ENCODE data around the gene SIX2.

The SIX2 gene

DNA sequence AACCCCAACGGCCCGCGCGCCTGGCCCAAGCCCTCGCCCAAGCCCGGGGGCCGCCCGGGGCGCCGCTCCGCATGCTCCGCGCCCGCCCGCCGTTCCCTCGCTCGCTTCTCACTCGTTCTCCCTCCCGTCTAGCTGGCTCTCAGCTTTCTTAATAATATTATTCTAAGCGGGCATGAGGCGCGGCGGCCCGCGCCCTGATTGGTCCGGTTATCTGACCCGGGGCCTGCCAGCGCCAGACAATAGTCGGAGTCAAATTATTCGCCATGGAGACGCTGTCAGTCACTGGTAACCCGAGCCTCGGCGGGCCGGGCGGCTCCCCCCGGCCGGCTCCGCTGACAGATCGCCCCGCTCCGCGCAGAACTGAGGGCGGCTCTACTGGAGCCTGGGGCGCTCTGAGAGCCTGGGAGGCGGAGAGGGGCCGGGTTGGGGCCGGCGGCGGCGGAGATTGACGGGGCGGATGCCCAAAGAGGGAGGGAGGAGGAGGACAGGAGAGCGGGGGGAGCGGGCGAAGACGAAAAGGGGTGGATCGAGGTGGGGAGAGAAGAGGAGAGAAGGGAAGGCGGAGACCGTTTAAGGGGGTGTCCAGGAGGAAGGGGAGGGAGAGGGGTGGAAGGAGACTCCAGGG lies at the start of gene SIX2:
Gene SIX2, minus strand, starts transcription at position 150 of the 625 bp plus-strand sequence. CDS start 342 bp downstream, outside the sequence.
- Histone ChIP-seq H3K36me3 (ENCODE audit: control insufficient read depth, insufficient read depth, low read length) (no peaks in the 10 kb centered on the region), H3K9ac (ENCODE audit: low read length) (peak within 1 kb of the TSS; percentile 47), H3K27me3 (ENCODE audit: control insufficient read depth, insufficient read depth, low read length) (peaks cover 97% of the 10 kb centered on the region), H3K4me1 (ENCODE audit: control insufficient read depth, insufficient read depth, low read length) (peaks cover 33% of the 10 kb centered on the region), H3K9me3 (ENCODE audit: control insufficient read depth, low read length) (no peaks in the 10 kb centered on the region), H3K4me3 (ENCODE audit: low read length) (peak within 1 kb of the TSS; percentile 22)

DNA sequence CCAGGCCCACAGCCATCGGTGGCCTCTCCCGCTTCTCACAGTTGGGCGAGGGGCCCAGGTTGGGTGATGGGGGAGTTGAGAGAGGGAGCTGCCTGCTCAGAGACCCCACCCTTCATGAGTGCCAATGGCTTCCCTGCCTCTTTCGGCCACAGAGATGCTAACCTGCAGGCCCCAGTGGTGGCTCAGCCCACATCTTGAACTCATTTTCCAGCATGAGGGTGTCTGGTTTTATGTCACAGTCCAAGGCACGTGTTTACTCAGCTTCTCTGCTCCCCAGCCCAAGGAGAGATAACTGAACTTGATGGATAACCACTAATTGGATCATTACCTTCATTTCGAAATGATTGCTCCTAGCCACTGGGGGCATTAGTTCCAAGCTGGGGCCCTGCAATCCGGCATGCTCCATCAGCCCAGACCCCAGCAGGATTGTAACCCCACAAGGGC lies 45.9 kb upstream of the SIX2 start:
- no peak overlapping the region for H3K4me3 ChIP-seq (ENCODE audit: low read length)
- no peaks in the 10 kb centered on the region for H3K36me3 ChIP-seq (ENCODE audit: control insufficient read depth, insufficient read depth, low read length)
- no peaks in the 10 kb centered on the region for H3K27me3 ChIP-seq (ENCODE audit: control insufficient read depth, insufficient read depth, low read length)
- H3K4me1 ChIP-seq (ENCODE audit: control insufficient read depth, insufficient read depth, low read length), result no peaks in the 10 kb centered on the region
- H3K9ac ChIP-seq (ENCODE audit: low read length), result no peak overlapping the region
- no peaks in the 10 kb centered on the region for H3K9me3 ChIP-seq (ENCODE audit: control insufficient read depth, low read length)

DNA sequence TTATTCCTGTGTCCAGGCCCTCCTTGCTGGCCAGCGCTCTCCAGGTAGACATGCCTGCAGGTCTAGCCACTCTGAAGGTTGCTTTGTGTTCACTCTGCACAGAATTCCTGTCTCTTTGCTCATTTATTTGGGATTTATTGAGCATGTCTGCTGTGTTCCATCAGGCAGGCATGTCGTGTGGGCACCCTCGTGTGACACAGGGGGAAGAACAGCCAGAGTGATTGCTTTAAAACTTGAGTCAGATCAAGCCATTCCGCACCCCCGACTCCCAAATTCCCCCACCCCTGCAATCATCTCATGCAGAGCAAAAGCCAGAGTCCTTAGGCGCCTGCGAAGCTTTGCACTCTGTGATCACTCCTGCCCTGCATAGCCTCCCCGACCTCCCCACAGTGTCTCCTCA lies 44.7 kb upstream of the SIX2 start:
- Histone ChIP-seq H3K9me3 (ENCODE audit: control insufficient read depth, low read length) (no peaks in the 10 kb centered on the region), H3K9ac (ENCODE audit: low read length) (no peak overlapping the region), H3K36me3 (ENCODE audit: control insufficient read depth, insufficient read depth, low read length) (no peaks in the 10 kb centered on the region), H3K4me3 (ENCODE audit: low read length) (no peak overlapping the region), H3K27me3 (ENCODE audit: control insufficient read depth, insufficient read depth, low read length) (no peaks in the 10 kb centered on the region), H3K4me1 (ENCODE audit: control insufficient read depth, insufficient read depth, low read length) (no peaks in the 10 kb centered on the region)

DNA sequence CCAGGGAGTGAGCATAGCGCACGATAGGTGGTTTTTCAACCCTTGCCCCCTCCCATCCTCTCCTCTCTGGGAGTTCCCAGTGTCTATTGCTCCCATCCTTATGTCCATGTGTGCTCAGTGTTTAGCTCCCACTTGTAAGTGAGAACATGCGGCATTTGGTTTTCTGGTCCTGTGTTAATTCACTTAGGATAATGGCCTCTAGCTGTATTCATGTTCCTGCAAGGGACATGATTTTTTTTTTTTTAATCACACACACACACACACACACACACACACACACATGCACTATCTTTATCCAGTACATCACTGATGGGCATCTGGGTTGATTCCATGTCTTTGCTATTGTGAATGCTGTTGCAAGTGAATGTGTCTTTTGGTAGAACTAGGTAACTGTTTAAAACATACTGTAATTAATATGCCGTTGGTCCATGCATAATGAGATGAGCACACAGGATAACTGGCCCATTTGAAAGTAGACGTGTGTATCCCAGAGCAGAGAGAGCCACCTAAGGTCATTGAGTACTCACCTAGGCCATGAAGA lies 43.2 kb upstream of the SIX2 start:
- H3K9ac ChIP-seq (ENCODE audit: low read length), result no peak overlapping the region
- H3K4me1 ChIP-seq (ENCODE audit: control insufficient read depth, insufficient read depth, low read length), result no peaks in the 10 kb centered on the region
- H3K4me3 ChIP-seq (ENCODE audit: low read length), result no peak overlapping the region
- no peaks in the 10 kb centered on the region for H3K27me3 ChIP-seq (ENCODE audit: control insufficient read depth, insufficient read depth, low read length)
- H3K9me3 ChIP-seq (ENCODE audit: control insufficient read depth, low read length), result no peaks in the 10 kb centered on the region
- no peaks in the 10 kb centered on the region for H3K36me3 ChIP-seq (ENCODE audit: control insufficient read depth, insufficient read depth, low read length)

DNA sequence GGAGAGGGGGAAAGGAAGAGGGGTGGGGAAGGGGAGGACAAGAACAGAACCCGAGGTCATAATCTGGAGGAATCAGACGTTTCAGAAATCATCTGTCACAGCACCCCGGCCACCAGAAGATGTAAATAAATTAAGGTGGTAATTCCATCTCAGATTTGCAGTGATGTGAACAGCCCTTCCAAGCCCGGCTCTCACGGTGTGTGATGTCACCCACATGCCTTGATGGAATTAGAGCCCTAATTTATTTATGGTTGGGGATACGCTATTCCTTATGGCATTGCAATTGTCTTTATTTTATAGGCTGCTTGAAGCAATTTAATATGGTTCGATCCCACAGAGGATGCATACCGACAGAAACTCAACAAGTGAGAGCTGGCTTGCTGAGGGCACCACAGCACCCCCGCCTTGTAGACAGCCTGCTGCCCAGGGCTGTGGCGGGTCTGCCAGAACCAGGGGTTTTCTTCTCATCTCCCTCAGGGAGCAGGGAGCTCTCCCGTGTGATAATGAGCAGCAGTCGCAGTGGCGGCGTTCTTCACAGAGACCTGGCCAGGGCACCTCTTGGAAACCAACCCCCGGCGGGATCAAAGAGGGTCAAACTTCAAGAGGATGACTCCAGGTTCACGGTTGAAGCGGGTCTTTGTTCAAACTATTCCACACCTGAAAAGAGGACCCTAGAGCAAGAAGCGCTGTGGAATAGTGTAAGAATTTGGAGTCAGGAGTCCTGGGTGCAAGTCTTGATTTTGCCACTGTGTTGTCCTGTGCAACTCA lies 40.5 kb upstream of the SIX2 start:
- no peaks in the 10 kb centered on the region for H3K9me3 ChIP-seq (ENCODE audit: control insufficient read depth, low read length)
- no peak overlapping the region for H3K4me3 ChIP-seq (ENCODE audit: low read length)
- H3K9ac ChIP-seq (ENCODE audit: low read length), result no peak overlapping the region
- no peaks in the 10 kb centered on the region for H3K36me3 ChIP-seq (ENCODE audit: control insufficient read depth, insufficient read depth, low read length)
- no peaks in the 10 kb centered on the region for H3K4me1 ChIP-seq (ENCODE audit: control insufficient read depth, insufficient read depth, low read length)
- H3K27me3 ChIP-seq (ENCODE audit: control insufficient read depth, insufficient read depth, low read length), result peaks cover 2% of the 10 kb centered on the region

DNA sequence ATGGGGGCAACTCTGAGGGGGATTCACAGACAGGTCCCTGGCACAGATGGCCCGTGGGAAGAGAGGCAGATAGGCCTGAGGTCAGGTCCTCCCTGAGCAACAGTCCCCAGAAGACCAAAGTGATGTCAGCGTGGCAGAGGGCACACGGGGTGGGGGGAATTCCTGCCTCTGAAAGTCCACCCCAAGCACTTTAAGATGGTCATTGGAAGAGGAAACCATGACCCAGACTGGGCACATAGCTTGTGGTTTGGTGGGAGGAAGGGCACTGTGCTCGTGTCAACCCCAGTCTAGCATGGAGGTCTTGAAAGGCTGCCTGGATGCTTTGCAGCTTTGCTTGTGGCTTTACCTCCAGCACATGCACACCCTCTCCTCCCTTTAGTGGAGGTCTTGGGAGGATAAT lies 38.0 kb upstream of the SIX2 start:
- Histone ChIP-seq H3K36me3 (ENCODE audit: control insufficient read depth, insufficient read depth, low read length) (no peaks in the 10 kb centered on the region), H3K27me3 (ENCODE audit: control insufficient read depth, insufficient read depth, low read length) (peaks cover 10% of the 10 kb centered on the region), H3K4me3 (ENCODE audit: low read length) (no peak overlapping the region), H3K9ac (ENCODE audit: low read length) (no peak overlapping the region), H3K9me3 (ENCODE audit: control insufficient read depth, low read length) (no peaks in the 10 kb centered on the region), H3K4me1 (ENCODE audit: control insufficient read depth, insufficient read depth, low read length) (no peaks in the 10 kb centered on the region)

DNA sequence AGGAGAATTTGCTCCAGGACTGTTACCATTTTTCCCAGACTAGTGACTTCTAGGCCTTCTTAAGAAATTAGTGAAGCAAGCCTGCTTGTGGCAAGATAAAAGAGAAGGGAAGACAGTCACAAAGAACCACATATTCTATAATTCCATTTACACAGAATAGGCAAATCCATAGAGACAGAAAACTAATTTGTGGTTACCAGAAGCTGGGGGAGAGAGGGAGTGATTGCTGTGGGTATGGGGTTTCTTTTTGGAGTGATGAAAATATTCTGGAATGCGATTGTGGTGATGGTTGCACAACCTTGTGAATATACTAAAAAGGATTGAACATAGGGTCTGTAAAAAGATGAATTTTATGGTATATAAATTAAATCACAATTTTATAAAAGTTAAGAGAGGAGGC lies 37.5 kb upstream of the SIX2 start:
- H3K36me3 ChIP-seq (ENCODE audit: control insufficient read depth, insufficient read depth, low read length), result no peaks in the 10 kb centered on the region
- H3K4me1 ChIP-seq (ENCODE audit: control insufficient read depth, insufficient read depth, low read length), result no peaks in the 10 kb centered on the region
- H3K9ac ChIP-seq (ENCODE audit: low read length), result no peak overlapping the region
- no peak overlapping the region for H3K4me3 ChIP-seq (ENCODE audit: low read length)
- H3K9me3 ChIP-seq (ENCODE audit: control insufficient read depth, low read length), result no peaks in the 10 kb centered on the region
- H3K27me3 ChIP-seq (ENCODE audit: control insufficient read depth, insufficient read depth, low read length), result peaks cover 15% of the 10 kb centered on the region

DNA sequence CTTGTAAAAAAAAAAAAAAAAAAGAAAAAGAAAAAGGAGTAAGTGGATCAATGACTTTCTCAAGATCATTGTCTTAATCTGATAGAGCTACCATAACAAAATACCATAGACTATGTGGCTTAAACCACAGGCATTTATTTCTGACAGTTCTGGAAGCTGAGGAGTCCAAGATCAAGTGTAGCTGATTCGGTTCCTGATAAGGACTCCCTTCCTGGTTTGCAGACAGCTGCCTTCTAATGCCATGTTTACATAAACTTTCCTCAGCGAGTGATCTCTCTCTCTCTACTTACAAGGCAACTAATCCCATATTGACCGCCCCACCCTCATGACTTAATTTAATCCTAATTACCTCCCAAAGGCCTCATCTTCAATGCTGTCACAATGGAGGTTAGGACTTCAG lies 36.5 kb upstream of the SIX2 start:
- H3K36me3 ChIP-seq (ENCODE audit: control insufficient read depth, insufficient read depth, low read length), result no peaks in the 10 kb centered on the region
- no peak overlapping the region for H3K4me3 ChIP-seq (ENCODE audit: low read length)
- H3K4me1 ChIP-seq (ENCODE audit: control insufficient read depth, insufficient read depth, low read length), result no peaks in the 10 kb centered on the region
- H3K9me3 ChIP-seq (ENCODE audit: control insufficient read depth, low read length), result no peaks in the 10 kb centered on the region
- H3K27me3 ChIP-seq (ENCODE audit: control insufficient read depth, insufficient read depth, low read length), result peaks cover 22% of the 10 kb centered on the region
- no peak overlapping the region for H3K9ac ChIP-seq (ENCODE audit: low read length)

DNA sequence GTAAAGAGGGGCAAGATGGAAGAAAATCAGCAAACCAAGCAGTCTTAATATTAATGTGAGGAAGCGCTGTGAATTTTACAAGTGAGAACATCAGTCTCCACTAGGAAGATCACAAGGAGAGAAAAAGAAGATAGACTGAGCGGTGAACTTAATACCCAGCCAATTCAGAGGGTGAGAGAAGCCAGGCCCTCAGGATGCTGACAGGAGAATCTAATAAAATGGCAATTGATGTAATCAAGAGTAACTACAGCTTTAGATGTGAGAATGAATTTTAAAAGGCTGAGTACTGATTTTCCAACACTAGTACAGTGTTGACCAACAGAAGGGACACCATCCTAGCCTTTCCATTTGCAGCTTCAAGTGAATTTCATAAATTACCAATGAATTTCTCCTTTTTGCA lies 35.7 kb upstream of the SIX2 start:
- H3K36me3 ChIP-seq (ENCODE audit: control insufficient read depth, insufficient read depth, low read length), result no peaks in the 10 kb centered on the region
- H3K4me1 ChIP-seq (ENCODE audit: control insufficient read depth, insufficient read depth, low read length), result no peaks in the 10 kb centered on the region
- H3K9ac ChIP-seq (ENCODE audit: low read length), result no peak overlapping the region
- H3K4me3 ChIP-seq (ENCODE audit: low read length), result no peak overlapping the region
- H3K9me3 ChIP-seq (ENCODE audit: control insufficient read depth, low read length), result no peaks in the 10 kb centered on the region
- H3K27me3 ChIP-seq (ENCODE audit: control insufficient read depth, insufficient read depth, low read length), result peaks cover 22% of the 10 kb centered on the region

DNA sequence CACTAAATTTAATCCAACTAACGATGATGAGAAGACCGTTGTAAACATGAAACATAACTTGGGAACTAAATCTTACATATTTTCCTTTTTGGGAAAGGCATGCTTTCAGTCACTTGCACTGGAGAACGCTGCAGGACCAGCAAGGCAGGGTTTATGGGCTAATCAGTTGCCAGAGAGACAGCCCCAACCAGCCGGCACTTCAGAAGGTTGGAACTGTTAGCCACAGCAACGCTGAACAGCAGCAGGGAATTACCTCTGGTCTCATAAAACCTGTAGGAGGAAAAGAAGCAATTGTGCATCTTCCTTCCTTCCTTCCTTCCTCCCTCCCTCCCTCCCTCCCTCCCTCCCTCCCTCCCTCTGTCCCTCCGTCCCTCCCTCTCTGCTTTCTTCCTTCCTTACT lies 33.9 kb upstream of the SIX2 start:
- Histone ChIP-seq H3K4me1 (ENCODE audit: control insufficient read depth, insufficient read depth, low read length) (no peaks in the 10 kb centered on the region), H3K36me3 (ENCODE audit: control insufficient read depth, insufficient read depth, low read length) (no peaks in the 10 kb centered on the region), H3K9ac (ENCODE audit: low read length) (no peak overlapping the region), H3K9me3 (ENCODE audit: control insufficient read depth, low read length) (no peaks in the 10 kb centered on the region), H3K4me3 (ENCODE audit: low read length) (no peak overlapping the region), H3K27me3 (ENCODE audit: control insufficient read depth, insufficient read depth, low read length) (peaks cover 22% of the 10 kb centered on the region)

DNA sequence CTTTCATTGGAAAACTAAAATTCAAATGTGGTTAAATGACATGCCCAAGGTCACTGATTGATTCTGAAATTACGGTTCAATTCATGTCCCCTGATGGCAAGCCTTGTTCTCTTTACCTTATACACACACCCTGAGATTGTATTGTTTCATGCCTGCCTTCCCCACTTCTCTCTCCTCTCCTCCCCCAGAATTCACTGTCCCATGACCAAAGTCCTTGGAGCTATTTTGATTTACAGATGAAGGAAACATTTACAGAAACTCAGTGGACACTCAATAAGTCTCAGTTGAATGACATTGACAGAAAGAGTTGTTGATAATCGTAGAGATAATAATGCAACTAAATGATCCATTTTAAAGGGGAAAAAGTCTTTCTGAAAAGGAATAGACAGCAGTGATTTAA lies 33.1 kb upstream of the SIX2 start:
- H3K4me3 ChIP-seq (ENCODE audit: low read length), result no peak overlapping the region
- no peaks in the 10 kb centered on the region for H3K36me3 ChIP-seq (ENCODE audit: control insufficient read depth, insufficient read depth, low read length)
- no peak overlapping the region for H3K9ac ChIP-seq (ENCODE audit: low read length)
- no peaks in the 10 kb centered on the region for H3K9me3 ChIP-seq (ENCODE audit: control insufficient read depth, low read length)
- no peaks in the 10 kb centered on the region for H3K4me1 ChIP-seq (ENCODE audit: control insufficient read depth, insufficient read depth, low read length)
- peaks cover 22% of the 10 kb centered on the region for H3K27me3 ChIP-seq (ENCODE audit: control insufficient read depth, insufficient read depth, low read length)

DNA sequence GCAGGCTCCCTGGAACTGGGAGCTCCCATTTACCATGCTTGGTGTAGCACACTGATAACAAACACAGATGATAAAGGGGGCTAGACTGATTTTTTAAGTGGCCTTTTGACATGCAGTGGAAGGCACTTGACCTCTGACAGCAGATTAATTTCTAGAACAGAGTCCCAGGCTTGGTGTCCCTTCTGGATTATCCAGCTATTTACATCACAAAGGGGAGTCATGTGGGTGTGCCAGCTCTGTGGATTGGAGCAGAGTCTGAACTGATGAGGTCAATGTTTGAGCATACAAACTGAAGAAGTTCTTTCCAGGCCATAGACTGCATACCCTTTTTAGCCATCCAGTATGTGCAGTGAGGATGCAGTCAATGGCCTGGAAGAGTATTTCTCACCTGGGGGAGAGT lies 31.5 kb upstream of the SIX2 start:
- no peaks in the 10 kb centered on the region for H3K36me3 ChIP-seq (ENCODE audit: control insufficient read depth, insufficient read depth, low read length)
- H3K4me1 ChIP-seq (ENCODE audit: control insufficient read depth, insufficient read depth, low read length), result no peaks in the 10 kb centered on the region
- H3K9ac ChIP-seq (ENCODE audit: low read length), result no peak overlapping the region
- H3K4me3 ChIP-seq (ENCODE audit: low read length), result no peak overlapping the region
- H3K27me3 ChIP-seq (ENCODE audit: control insufficient read depth, insufficient read depth, low read length), result peaks cover 22% of the 10 kb centered on the region
- H3K9me3 ChIP-seq (ENCODE audit: control insufficient read depth, low read length), result no peaks in the 10 kb centered on the region

Measured in mucosa of stomach (tissue), 1 donor.